GM18861 (cell line): ENCODE data around the gene NBAS.
"Not testable (repeated sequence)": the region's sequence is repeated elsewhere in the genome, so short reads cannot be mapped to it uniquely, and the experiment has no call there.

Source experiments
- ATAC-seq: cut with Tn5 transposase; IDR thresholded peaks from one replicate; pipeline ENCODE4 v1.9.1; 2021; ENCODE audit not compliant: unreplicated experiment

The NBAS gene

GRCh38 chr2:15275346-15275745, 285.8 kb downstream of the NBAS start:
- ATAC-seq = no peak

GRCh38 chr2:15273452-15273851, 287.7 kb downstream of the NBAS start:
- no peak for ATAC-seq

GRCh38 chr2:15272942-15273341, 288.2 kb downstream of the NBAS start:
- ATAC-seq = no peak

GRCh38 chr2:15271941-15272542, 289.1 kb downstream of the NBAS start:
- ATAC-seq = no peak

- ATAC-seq = no peak
Observed at GRCh38 chr2:15271276-15271675, 289.9 kb downstream of the NBAS start.

GRCh38 chr2:15269043-15269442, 292.1 kb downstream of the NBAS start:
- no peak for ATAC-seq

GRCh38 chr2:15265889-15266288, 295.2 kb downstream of the NBAS start:
- ATAC-seq = no peak

GRCh38 chr2:15263976-15264685, 297.0 kb downstream of the NBAS start:
- no peak for ATAC-seq

- no peak for ATAC-seq
Observed at GRCh38 chr2:15262792-15263191, 298.3 kb downstream of the NBAS start.

GRCh38 chr2:15260835-15261234, 300.3 kb downstream of the NBAS start:
- ATAC-seq = no peak

GRCh38 chr2:15260196-15260595, 300.9 kb downstream of the NBAS start:
- no peak for ATAC-seq

- ATAC-seq = no peak
Observed at GRCh38 chr2:15259356-15259756, 301.8 kb downstream of the NBAS start.

- ATAC-seq = not testable (repeated sequence)
Observed at GRCh38 chr2:15258385-15258784, 302.7 kb downstream of the NBAS start.

GRCh38 chr2:15253835-15254286, 307.3 kb downstream of the NBAS start:
- no peak for ATAC-seq

- ATAC-seq = no peak
Observed at GRCh38 chr2:15253247-15253646, 307.9 kb downstream of the NBAS start.

GRCh38 chr2:15251753-15252152, 309.4 kb downstream of the NBAS start:
- ATAC-seq = no peak

- ATAC-seq = not testable (repeated sequence)
Observed at GRCh38 chr2:15250946-15251345, 310.2 kb downstream of the NBAS start.

- ATAC-seq = no peak
Observed at GRCh38 chr2:15246870-15247269, 314.3 kb downstream of the NBAS start.

- ATAC-seq = no peak
Observed at GRCh38 chr2:15243762-15244161, 317.4 kb downstream of the NBAS start.

GRCh38 chr2:15242936-15243461, 318.1 kb downstream of the NBAS start:
- no peak for ATAC-seq

- ATAC-seq = no peak
Observed at GRCh38 chr2:15241929-15242328, 319.2 kb downstream of the NBAS start.

GRCh38 chr2:15241201-15241600, 319.9 kb downstream of the NBAS start:
- no peak for ATAC-seq
